HTR-8/SVneo (cell line): ENCODE measurements around the gene PER3.
A peak's percentile ranks its signal among the peaks of the same experiment; 100 is the strongest.

ENCODE experiments used
- DNase-seq: peaks from one replicate; pipeline ENCODE4 v3.0.0; 2011; ENCODE audit warnings: low spot score, mixed read lengths; ENCODE audit not compliant: insufficient read length
- FAIRE-seq: peaks from 2 replicates; lab custom pipeline; 2011; peaks lifted over from hg19 to GRCh38; lab: Jason Lieb, UNC

PER3 gene

DNA sequence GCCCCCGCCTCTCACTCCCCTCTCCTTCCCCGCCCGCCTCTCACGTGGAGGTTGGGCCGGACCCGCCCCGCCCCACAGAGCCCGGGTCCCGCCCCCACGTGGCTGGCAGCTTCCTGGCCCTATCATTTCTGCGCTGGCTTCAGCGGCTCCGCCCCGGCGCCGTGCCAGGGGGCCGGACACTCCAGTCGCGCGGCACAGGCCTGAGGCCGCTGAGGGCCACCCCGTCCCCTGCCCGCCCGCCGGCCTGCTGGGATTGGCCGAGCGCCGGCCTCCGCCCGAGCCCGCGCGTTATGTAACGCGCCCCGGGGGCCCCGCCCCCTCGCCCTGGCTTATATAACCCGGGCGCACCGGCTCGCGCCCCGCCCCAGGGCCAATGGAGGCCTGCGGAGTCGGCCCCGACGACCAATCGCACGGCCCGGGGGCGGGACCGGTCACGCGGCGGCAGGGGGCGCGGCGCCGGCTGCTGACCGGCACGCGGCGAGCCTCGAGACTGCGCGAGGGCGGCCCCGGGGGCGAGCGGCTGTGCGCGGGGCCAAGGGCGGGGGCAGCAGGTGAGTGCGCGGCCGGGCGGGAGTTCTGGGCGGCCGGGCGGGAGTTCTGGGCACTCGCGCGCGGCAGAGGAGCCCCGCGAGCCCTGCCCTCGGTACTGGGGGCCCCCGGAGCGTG lies at the start of gene PER3:
PER3 (plus strand) TSS at position 466 of the 666 bp plus-strand sequence. CDS start 587 bp downstream, outside the sequence.
- DNase-seq (peak; percentile 91), FAIRE-seq (peak; percentile 93)

- FAIRE-seq (no peak), DNase-seq (no peak)
Observed at GRCh38 chr1:7738044-7738443, 46.0 kb upstream of the PER3 start.

- DNase-seq, result no peak
- no peak for FAIRE-seq
Observed at GRCh38 chr1:7743346-7743745, 40.7 kb upstream of the PER3 start.

GRCh38 chr1:7744882-7745281 lies 39.2 kb upstream of the PER3 start:
- DNase-seq (no peak), FAIRE-seq (no peak)

- DNase-seq (no peak), FAIRE-seq (no peak)
Observed at GRCh38 chr1:7745783-7746182, 38.3 kb upstream of the PER3 start.

DNA sequence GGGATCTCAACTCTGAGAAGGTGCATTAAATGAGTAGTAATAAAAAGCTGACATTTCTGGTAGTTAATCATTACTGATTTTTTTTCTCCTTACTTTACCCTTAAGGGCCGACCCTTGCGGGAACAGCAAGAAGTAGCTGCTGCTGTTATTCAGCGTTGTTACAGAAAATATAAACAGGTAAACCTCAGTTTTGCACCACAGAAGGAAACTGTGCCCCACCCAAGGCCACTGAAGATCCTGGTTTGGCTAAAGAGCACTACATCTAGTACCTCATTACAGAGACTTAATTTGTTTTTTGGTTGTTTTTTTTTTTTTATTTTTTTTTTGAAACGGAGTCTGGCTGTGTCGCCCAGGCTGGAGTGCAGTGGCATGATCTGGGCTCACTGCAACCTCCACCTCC lies 36.5 kb upstream of the PER3 start:
- FAIRE-seq, result no peak
- DNase-seq, result no peak

GRCh38 chr1:7749126-7749525 lies 35.0 kb upstream of the PER3 start:
- FAIRE-seq (no peak), DNase-seq (no peak)

GRCh38 chr1:7751174-7751573 lies 32.9 kb upstream of the PER3 start:
- DNase-seq (no peak), FAIRE-seq (no peak)

DNA sequence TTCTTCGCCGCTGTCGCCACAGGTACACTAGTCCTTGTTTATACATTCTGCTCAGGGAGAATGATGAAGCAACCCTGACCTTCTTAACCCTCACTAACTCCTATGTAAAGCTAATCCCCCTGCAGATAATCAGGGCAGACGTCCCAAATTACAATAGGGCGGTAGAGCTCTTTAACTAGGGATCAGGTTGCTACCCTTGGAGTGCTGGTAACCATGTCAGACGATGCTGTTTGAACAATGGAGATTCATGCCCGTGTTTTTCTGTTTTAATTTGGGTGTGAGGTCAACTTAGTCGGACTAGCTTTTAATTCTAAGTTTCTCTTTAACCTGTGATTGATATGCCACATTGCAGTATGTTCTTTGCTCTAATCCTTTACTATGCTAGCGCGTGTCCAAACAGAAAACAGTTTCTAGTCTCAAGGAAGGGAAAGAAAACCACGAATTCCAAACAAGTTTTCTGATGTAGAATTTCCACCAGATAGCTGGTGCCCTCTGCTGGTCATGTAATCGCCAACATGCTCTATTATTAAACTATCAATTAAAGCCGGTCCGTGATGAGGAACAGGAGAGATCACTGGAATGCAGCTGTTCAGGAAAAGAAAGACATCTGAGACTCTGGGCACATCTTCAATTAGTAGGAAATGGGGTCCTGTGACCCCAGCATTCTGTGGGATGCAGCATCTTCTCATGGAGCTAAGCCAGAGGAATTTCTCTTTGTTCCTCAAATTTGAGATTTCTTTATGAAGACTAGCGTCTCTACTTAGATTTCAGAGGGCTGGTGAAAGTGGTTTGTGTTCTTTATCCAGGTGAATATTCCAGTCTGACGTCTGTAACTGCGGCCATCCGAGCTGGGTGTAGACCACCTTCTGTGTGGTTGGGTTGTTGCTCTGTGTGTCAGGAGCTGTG lies 31.3 kb upstream of the PER3 start:
- FAIRE-seq (no peak), DNase-seq (peak; percentile 41)

DNA sequence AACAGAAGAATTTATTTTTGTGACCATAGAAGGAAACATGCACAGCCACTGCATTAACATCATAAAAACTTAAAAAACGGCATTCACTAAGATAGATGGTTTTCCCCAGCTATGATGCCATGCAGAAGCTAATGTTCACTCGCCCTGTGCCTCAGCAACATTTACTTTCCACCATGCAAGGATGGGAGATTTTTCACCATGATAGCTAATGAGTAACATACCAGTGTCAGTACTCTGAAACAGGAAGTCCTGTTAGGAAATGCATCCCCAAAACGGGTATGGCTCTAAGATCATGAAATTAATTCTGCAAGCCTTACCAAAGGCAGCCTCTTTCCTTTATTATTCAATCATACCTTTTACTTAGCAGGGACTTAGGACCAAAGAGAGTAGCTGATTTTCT lies 30.4 kb upstream of the PER3 start:
- DNase-seq, result no peak
- no peak for FAIRE-seq

DNA sequence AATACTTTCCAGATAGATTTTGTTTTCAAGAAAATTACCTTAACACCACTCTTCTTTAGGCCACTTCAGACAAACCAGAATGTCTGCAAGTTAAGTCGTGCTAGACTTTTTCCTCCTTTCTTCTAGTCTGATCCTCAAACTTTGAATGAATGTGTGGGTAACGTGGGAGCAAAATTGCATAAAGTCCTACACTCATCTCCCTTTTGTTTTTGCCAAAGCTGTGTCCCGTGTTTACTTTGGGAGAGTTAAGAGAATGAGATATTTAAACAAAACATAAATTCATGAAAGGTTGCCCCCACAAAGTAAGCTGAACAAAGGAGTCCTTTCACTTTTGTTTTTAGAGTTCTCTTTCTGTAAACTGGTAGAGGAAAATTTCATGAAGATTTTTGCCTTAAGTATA lies 29.9 kb upstream of the PER3 start:
- no peak for DNase-seq
- FAIRE-seq, result no peak

DNA sequence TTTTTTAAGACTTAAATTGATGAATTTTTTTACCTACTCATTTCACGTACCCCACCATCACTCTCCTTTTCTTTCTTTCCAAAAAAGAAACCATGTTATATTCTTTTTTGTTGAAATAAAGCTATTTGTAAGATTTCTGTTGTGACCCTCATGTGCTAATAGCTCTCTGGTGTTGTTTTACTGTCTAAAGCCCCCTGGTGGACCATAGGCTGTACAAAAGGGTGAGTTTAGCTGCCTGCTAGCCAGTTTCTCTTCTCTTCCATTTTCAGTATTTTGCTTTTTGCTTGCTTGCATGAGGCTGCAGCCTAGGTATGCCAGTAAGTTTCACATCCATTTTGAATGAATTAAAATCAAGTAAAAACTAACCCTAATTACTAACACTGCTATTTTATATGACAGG lies 28.6 kb upstream of the PER3 start:
- FAIRE-seq (no peak), DNase-seq (no peak)

GRCh38 chr1:7760245-7760644 lies 23.8 kb upstream of the PER3 start:
- DNase-seq (no peak), FAIRE-seq (no peak)

DNA sequence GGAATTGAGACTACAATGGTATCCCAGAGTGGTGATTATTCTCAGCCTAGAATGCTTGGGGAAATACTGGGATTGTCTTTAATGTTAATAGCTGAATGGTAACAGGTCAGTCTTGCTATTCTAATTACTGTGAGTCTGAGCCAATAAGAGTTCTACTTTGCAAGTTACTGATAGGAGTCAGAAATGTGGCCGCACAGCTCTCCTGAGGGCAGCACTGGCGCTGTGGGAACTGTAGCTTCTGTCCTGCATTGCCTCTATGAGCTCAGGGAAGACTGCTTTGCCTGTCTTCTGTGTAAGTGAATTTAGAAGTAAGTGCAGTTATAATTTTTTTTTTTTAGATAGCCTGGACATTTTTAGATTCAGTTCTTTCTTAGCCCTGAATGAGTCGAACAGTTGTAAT lies 23.0 kb upstream of the PER3 start:
- no peak for DNase-seq
- no peak for FAIRE-seq

GRCh38 chr1:7767176-7767575 lies 16.9 kb upstream of the PER3 start:
- DNase-seq, result no peak
- FAIRE-seq, result no peak

DNA sequence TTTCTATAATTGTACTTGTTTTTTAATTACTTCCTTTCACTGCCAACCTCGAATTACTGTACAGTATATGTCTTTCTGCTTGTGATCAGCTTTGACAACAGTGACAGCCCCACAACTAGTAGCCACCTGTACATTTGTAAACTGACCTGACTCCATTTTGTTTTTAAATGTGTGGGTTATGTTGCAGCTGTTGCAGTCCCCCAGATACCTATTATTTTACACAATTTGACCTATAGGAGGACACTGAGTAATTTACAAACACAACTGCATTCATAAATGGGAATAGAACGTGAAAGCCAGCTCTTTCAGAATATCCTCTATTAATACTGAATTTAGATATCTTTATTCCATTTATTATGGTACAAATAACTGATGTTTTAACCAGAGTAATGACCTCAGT lies 15.5 kb upstream of the PER3 start:
- FAIRE-seq, result no peak
- no peak for DNase-seq

GRCh38 chr1:7769673-7770412 lies 14.2 kb upstream of the PER3 start:
- DNase-seq (no peak), FAIRE-seq (no peak)

DNA sequence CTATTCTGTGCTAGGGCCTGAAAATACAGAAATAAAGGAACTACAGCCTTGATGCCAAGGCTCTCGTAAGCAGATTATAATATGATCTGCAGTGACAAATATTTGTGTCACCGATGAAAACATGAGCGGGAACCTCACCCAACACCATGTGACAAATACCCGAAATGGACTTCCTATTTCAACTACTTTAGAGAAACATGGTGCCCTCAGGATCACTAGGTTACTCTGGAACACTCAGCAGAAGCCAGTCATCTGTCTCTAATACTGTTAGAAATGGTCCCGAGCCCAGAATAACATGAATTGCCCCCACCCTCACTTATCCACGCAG lies 13.5 kb upstream of the PER3 start:
- DNase-seq (no peak), FAIRE-seq (no peak)

GRCh38 chr1:7770997-7771822 lies 12.9 kb upstream of the PER3 start, which contains the start of gene VAMP3:
VAMP3 (plus strand) TSS chr1:7771296; CDS start chr1:7771384, 88 bp downstream.
- peak; percentile 51 for FAIRE-seq
- peak; percentile 83 for DNase-seq

DNA sequence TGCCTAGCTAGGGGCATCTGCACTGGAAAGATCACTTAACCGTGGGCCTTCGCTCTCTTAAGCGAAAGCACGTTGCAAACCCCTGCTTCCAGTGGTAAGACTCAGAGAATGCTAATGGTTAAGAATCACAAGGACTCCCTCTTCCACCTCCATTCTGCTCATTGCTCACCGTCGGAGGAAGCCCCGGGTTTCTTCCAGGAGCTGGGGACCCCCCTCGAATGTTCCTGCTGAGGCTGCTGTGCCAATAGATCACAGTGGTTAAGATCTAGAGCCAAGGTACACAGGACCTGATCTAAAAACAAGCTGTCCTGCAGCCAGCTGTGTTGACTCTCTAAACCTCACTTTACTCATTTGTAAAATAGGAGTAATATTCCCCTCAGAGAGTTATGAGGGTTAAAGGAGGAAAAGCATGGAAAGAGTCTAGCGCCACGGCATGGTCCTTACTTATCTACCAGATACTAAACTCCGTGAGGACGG lies 12.2 kb upstream of the PER3 start:
- DNase-seq (no peak), FAIRE-seq (no peak)
